Right ventricle myocardium superior (tissue), 1 donor: ENCODE results near the gene TMEM209. TPM values are rescaled to one million over a fixed set of nuclear protein-coding genes. Genes with fewer than 3 reads are reported as not detected.
A peak's percentile ranks its signal among the peaks of the same experiment; 100 is the strongest.
"Not testable (repeated sequence)": the region's sequence is repeated elsewhere in the genome, so short reads cannot be mapped to it uniquely, and the experiment has no call there.

Source experiments
- ATAC-seq: fragments of 200-7000 bp; cut with Tn5 transposase; one replicate; pipeline ENCODE4 v1.9.1; 2020; ENCODE audit warnings: mild to moderate bottlenecking; ENCODE audit not compliant: poor library complexity
- DNase-seq: peaks from one replicate; pipeline ENCODE4 v3.0.0-alpha.2; 2020
- intact Hi-C: fragments of 100-400 bp; cut with DNase I; formaldehyde crosslinking; loops from one replicate; pipeline ENCODE4 v1.11.2; 2022
- long read RNA-seq: library from polyadenylated mRNA; unstranded; transcript quantifications from one replicate; pipeline ENCODE4 v2.0.0, GENCODE V29; 2021
- total RNA-seq: library from RNA; stranded (reverse); fragmentation: NEBNext Ultra II Directional; extraction: Animal tissue kit (Norgen Biotek cat#: 25700); gene quantifications from one replicate; pipeline ENCODE4 v1.2.1, GENCODE V29; 2021
- donor health status: DM: no; HTN: yes; CAD: no; lungs with severe emphysema.

Gene TMEM209
- 6.2 TPM for total RNA-seq
- long read RNA-seq, partial matches to known transcripts = 2 of 6 reads
- long read RNA-seq, other reads (novel, unspliced or antisense) = 0 of 6 reads

DNA sequence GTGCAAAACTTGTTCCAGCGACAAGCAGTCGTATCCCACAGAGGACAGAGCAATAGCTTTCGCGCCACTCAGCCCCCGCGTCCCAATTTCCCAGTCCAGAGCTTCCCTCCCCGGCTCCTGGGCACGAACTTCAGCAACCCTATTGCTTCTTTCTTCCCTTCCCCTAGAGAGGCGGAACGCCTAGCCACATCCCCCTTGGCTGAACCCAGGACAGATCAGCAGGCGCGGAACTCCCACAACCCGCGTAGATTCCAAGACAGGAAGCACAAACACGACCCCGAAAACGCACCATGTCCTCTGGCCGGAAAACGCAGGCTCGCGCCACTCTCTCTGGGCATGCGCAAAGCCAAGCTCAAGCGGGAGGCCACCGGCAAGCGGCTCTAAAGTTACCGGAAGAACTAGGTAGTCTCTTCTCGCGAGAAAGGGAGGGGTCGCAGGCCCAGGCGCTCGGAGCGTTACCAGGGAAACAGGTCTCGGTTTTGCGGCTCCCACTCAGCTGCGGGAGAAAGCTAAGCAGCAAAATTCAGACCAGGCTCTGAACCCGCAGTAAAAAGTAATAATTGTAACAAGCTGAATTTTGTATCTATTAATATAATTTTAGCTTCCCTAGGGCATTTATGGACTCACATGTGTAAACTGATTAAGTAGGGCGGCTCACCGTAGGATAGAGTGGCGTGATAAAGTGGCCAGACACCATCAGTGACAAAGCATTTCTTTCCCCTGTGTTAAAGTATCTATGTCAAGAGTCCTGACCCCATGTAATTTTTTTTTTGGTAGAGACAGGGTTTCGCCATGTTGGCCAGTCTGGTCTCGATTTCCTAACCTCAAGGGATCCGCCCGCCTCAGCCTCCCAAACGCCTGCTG lies at the start of gene TMEM209:
TSS of gene TMEM209 (minus strand) at position 323 of the 864 bp plus-strand sequence. CDS start at position 292, 31 bp downstream.
- intact Hi-C loops = no loop called here
- ATAC-seq = peak; percentile 99

DNA sequence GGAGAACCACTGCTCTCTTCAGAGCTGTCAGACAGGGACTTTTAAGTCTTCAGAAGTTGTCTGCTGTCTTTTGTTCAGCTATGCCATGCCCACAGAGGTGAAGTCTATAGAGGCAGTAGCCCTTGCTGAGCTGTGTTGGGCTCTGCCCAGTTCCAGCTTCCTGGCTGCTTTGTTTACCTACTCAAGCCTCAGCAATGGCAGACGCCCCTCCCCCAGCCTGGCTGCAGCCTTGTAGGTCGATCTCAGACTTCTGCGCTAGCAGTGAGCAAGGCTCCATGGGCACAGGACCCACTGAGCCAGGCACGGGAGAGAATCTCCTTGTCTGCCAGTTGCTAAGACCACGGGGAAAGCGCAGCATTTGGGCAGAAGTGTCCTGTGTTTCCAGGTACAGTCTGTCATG lies 49.3 kb upstream of the TMEM209 start:
- intact Hi-C loops = no loop called here
- ATAC-seq (no peak), DNase-seq (no peak)

More for the DNA sequence above, at the start of gene TMEM209:
- DNase-seq = peak; percentile 97

DNA sequence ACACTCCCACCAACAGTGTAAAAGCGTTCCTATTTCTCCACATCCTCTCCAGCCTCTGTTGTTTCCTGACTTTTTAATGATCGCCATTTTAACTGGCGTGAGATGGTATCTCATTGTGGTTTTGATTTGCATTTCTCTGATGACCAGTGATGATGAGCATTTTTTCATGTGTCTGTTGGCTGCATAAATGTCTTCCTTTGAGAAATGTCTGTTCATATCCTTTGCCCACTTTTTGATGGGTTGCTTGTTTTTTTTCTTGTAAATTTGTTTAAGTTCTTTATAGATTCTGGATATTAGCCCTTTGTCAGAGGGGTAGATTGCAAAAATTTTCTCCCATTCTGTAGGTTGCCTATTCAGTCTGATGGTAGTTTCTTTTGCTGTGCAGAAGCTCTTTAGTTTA lies 44.4 kb upstream of the TMEM209 start:
- ATAC-seq, DNase-seq, intact Hi-C loops: not testable (repeated sequence)

DNA sequence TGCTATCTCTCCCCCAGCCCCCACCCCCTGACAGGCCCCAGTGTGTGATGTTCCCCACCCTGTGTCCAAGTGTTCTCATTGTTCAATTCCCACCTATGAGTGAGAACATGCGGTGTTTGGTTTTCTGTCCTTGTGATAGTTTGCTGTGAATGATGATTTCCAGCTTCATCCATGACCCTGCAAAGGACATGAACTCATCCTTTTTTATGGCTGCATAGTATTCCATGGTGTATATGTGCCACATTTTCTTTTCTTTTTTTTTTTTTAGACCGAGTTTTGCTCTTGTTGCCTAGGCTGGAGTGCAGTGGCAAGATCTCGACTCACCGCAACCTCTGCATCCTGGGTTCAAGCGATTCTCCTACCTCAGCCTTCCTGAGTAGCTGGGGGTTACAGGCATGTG lies 43.6 kb upstream of the TMEM209 start:
- DNase-seq, intact Hi-C loops, ATAC-seq: not testable (repeated sequence)

DNA sequence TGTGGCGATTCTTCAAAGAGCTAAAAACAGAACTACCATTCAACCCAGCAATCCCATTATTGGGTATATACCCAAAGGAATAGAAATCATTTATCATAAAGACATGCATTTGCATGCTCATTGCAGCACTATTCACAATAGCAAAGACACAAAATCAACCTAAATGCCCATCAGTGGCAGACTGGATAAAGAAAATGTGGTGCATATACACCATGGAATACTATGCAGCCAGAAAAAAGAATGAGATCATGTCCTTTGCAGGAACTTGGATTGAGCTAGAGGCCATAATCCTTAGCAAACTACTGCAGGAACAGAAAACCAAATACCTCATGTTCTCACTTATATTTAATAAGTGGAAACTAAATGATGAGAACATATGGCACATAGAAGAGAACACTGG lies 41.3 kb upstream of the TMEM209 start:
- intact Hi-C loops, ATAC-seq, DNase-seq: not testable (repeated sequence)

DNA sequence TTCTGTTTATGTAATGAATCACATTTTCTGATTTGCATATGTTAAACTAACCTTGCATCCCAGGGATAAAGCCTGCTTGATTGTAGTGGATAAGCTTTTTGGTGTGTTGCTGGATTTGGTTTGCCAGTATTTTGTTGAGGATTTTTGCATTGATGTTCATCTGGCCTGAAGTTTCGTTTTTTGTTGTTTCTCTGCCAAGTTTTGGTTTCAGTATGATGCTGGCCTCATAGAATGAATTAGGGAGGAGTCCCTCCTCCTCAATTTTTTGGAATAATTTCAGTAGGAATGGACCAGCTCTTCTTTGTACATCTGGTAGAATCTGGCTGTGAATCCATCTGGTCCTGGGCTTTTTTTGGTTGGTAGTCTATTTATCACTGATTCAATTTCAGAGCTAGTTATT lies 38.3 kb upstream of the TMEM209 start:
- not testable (repeated sequence) for ATAC-seq, DNase-seq
- intact Hi-C loops = loop anchor here (5.0 kb wide), 1 partner anchor 479 kb away; no protein-coding TSS in a partner anchor

DNA sequence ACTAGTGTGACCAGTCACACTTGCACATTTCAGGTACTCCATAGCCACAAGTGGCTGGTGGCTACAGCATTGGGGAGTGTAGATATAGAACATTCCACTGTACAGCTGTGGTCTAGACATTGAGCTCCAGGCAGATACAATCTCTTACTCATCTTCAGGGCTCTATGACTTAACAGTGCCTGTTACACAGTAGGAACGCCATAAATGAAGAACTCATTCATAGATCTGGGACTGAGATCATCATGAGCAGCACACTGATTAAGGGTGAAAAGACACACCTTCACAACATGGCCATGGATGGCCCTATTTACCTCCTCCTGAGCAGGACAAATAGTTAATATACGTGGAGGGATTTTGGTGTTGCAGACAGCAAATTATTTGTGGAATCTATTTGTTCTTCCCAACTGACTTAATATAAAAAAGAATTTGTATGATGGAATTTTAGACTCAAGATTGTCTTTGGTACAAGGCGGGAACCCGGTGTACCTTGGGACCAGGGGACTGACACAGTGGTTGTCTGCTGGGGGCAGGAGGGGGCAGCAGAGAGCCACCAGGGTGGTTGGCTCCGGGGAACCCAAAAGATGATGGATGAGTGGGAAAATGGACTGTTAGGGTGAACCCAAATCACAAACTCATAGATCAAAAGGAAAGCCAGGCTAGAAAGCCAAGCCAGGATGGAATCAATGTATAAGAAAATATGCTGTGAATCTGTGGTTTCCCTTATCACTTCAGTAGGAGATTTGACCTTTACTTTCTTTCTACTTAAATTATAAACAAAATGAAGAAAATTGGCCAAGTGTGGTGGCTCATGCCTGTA lies 37.2 kb upstream of the TMEM209 start:
- intact Hi-C loops = loop anchor here (5.0 kb wide), 1 partner anchor 480 kb away; no protein-coding TSS in a partner anchor
- DNase-seq = peak; percentile 65
- peak; percentile 75 for ATAC-seq

DNA sequence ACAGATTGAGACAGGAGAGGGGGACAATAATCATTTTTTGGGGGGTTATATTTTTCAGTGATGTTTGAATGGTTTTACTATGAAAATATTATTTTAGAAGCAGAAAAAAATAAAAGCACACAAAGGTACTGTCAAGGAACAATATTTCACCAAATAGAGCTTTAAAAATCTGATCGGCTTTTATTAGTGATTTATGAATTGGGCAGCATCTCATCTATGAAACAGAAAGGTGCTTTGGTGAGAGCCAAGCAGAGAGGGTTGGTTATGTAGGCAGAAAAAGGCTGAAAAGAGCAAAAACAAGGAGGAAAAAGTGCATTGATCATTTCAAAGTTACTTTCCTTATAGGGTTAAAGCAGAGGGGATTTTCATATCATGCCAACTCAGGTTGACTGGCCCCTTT lies 35.0 kb upstream of the TMEM209 start:
- no peak for ATAC-seq
- intact Hi-C loops = loop anchor here (5.0 kb wide), 1 partner anchor 482 kb away; no protein-coding TSS in a partner anchor

DNA sequence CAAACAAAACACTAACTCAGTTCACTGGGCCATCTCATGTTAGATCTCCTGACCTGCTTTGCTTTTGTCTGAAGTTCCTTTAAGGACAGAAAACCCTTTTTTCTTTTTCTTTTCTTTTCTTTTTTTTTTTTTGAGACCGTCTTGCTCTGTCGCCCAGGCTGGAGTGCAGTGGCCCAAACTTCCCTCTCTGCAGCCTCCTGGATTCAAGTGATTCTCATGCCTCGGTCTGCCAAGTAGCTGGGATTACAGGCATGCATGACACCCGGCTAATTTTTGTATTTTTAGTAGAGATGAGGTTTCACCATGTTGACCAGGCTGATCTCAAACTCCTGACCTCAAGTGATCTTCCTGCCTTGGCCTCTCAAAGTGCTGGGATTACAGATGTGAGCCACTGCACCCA lies 31.2 kb upstream of the TMEM209 start:
- DNase-seq, intact Hi-C loops, ATAC-seq: not testable (repeated sequence)

More for the DNA sequence above, 35.0 kb upstream of the TMEM209 start:
- no peak for DNase-seq

DNA sequence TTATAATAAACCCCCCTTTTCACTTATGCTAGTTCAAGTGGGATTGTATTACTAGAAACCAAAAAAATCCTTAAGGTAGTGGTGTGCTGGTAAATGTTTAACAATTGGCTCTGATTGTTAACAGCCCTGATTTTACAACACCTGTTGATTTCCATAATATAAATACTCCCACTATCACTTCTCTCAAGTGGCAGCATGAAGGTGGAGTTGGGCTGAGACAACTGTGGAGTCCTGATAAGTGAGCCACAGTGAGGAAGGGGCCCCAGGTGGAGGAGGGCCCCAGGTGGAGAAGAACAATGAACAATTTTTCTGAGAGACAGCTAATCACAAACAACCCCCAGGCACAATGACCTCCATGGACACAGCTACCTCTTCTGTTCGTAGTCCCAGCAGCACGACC lies 28.9 kb upstream of the TMEM209 start:
- intact Hi-C loops = no loop called here
- DNase-seq (no peak), ATAC-seq (no peak)

DNA sequence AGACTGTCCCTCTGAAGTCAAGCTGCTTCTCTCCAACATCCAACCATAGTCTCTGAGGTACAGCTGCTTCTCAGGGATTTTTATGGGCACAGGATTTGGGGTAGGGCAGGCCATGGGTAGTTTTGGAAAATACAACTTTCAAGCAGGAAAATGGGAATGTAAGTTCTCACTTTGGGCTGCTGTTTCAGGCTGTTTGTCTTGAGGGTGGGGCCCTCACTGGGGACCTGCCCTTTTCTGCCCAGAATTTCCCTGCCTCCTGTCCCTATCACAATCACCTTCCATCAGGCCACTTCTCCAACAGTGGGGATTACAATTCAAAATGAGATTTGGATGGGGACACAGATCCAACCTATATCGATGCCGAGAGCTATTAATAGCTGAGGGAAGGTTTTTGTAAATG lies 27.0 kb upstream of the TMEM209 start:
- DNase-seq = no peak
- intact Hi-C loops = no loop called here
- ATAC-seq = no peak

DNA sequence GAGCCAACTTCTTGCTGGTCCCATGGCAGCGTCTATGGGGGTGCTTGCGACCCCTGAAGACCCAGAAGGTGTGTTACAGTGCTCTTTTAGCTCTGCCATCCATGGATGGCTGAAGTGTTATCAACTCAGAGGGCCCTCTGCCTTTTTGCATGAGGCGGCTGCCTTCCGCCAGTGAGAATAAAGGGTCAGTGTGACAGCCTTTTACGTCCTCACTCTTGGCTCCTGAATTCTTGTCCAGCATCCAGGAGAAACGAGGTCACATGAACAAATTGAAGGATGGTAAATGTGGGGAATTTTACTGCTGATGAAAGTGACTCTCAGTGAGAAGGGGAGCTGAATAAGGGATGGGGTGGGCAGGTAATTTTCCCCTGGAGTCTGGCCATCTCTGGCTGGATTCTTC lies 26.6 kb upstream of the TMEM209 start:
- intact Hi-C loops = no loop called here
- ATAC-seq (no peak), DNase-seq (no peak)

DNA sequence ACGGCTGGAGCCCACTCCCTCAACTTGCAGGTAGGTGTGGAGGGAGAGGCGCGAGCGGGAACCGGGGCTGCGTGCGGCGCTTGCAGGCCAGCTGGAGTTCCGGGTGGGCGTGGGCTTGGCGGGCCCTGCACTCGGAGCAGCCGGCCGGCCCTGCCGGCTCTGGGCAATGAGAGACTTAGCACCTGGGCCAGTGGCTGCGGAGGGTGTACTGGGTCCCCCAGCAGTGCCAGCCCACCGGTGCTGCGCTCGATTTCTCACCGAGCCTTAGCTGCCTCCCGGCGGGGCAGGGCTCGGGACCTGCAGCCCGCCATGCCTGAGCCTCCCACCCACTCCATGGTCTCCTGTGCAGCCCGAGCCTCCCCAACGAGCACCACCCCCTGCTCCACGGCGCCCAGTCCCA lies 24.8 kb upstream of the TMEM209 start:
- ATAC-seq, intact Hi-C loops, DNase-seq: not testable (repeated sequence)

DNA sequence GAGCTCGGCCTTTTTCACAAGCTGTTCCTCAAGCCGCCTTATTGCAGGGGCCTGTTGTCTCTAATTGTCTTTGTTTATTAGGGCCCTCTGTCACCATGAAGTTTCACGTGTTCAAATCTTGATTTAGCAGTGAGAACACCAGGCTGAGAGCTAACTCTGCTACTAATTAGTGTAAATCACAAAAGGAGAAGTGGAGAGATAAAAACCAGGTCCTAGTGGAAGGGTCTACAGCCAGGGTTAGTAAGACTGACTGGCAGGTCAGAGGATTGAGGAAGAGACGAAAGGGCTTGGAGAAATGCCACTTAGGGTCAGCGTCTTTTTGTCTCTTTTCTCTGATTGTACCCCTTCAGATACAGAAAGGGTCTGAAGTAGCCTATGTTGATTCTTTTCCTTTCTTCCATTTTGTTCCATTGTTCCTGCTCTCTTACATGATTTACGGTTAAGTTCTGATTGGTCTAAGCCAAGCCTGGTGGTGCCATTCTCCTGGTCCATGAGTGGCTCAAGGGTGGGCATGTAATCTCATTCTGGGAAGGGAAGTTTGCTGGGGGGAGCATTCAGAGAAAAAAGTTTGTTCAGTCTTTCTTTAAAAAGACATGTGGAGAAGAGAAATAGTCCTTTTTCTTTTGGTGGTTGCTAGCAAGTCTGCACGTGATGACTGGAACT lies 23.8 kb upstream of the TMEM209 start:
- DNase-seq = no peak
- intact Hi-C loops = no loop called here

DNA sequence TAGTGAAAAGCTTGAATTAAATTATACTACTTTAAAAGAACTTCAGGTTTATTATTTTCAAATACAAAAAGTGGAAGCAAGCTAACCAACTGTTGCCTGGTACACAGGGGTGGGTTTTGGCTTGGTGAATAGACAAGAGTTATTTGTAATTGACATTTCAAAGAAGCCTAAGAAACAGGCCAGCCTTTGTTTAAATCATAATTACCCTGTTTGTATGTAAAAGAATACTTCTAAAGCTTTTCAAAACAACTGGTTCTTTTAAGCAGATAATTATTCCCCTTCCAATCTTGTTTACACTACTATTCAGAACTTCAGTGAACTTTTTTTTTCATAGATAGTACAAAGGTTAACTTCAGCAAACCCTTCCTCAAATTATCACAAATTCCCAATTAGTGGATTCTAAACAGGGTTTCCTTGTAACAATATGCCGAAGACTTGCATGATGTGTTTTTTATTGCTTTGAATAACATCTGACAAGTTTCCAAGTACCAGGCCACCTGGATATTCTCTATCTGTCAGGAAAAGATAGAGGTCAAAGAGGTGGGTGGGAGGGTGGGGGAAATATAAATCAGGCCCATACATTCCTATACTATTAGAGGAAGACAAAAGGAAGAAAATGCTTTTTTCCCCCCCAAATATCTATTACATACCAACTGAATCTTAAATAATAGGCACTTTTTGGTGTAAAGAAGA lies 22.8 kb upstream of the TMEM209 start:
- intact Hi-C loops = no loop called here
- DNase-seq = no peak
- peak; percentile 53 for ATAC-seq

More for the DNA sequence above, 23.8 kb upstream of the TMEM209 start:
- no peak for ATAC-seq

DNA sequence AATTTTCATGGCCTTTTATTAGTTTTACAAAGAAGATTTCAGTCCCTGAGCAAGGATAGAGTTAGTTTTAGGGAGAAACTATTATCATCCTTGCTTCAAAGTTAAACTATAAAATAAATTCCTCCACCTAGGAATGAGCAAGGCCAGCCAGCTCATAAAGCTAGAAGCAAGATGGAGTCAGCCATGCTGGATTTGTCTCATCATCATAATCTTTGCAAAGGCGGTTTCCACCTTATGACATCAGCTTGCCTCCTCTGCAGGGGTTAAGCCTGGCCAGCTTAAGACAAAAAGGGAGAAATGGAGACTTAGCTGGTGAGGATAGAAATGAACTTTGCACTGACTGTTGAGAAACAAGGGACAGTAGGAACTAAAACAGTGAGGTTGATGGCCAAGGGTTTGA lies 21.1 kb upstream of the TMEM209 start:
- ATAC-seq = no peak
- intact Hi-C loops = no loop called here
- DNase-seq = no peak

DNA sequence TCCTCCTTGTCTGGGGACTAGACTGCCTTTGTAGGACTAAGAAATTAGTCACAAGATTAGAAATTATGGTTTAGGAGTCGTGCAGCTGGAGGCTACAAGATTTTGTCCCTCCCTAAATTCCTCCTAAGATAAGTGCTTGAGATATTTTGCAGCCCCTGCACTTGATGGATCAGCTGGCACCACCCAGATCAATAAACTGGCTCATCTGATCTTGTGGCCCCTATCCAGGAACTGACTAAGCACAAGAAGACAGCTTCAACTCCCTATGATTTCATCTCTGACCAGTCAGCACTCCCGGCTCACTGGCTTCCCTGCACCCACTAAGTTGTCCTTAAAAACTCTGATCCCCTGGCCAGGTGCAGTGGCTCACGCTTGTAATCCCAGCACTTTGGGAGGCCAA lies 19.7 kb upstream of the TMEM209 start:
- ATAC-seq, intact Hi-C loops: not testable (repeated sequence)

DNA sequence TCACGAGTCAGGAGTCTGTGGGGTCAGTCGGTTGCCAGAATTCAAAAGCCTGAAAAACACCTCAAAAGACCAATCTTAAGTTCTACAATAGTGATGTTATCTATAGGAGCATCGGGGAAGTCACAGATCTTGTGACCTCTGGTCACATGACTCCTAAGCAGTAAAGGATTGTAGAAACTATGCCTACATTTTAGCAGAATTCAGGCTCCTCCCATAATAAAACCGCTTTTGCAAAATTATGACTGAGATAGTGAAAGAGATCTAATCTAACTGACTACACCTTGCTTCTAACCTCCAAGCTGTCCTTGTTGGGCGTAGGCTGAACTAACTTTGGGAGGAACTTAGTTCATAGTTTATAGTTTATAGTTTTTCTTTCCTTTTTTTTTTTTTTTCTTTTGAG lies 19.0 kb upstream of the TMEM209 start:
- no peak for ATAC-seq
- intact Hi-C loops = no loop called here

More for the DNA sequence above, 19.7 kb upstream of the TMEM209 start:
- not testable (repeated sequence) for DNase-seq

More for the DNA sequence above, 19.0 kb upstream of the TMEM209 start:
- no peak for DNase-seq
